Breast epithelium (tissue), 3 donors: ENCODE measurements around the gene PRKAB1.

Experiments
- POLR2AphosphoS5 ChIP-seq, 3 donors: sonication (generic); formaldehyde crosslinking; IDR thresholded peaks; one replicate each; pipeline ENCODE4 v1.6.1; 2017; ENCODE audit warnings: antibody characterized with exemption in 3 of 3
- TF ChIP-seq, protein P1 (sequence below), 3 donors: fragments of 450-650 bp; IDR thresholded peaks; one replicate each; pipeline ENCODE4 v1.5.1; 2016 to 2017; ENCODE audit warnings: antibody characterized with exemption in 3 of 3, mild to moderate bottlenecking in 3 of 3, moderate library complexity in 3 of 3

DNA sequence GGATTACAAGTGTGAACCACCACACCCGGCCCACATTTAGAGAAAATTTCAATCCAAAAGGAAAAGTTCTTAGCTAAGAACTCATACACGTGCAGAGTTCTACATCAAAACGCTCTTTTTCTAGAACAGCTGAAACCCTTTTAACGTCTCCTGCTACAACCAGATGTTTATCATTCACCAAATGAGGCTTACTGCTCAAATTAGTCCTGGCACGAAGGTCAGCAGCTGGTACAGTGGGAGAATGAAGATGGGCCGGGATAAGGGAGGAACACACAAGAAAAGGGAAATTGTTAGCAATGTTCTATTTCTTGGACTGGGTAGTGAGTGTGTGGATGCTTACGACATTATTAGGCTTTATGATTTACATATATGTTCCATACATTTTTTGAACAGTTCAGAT is 37.2 kb downstream of the PRKAB1 start:
- TF ChIP-seq, protein P1, sequence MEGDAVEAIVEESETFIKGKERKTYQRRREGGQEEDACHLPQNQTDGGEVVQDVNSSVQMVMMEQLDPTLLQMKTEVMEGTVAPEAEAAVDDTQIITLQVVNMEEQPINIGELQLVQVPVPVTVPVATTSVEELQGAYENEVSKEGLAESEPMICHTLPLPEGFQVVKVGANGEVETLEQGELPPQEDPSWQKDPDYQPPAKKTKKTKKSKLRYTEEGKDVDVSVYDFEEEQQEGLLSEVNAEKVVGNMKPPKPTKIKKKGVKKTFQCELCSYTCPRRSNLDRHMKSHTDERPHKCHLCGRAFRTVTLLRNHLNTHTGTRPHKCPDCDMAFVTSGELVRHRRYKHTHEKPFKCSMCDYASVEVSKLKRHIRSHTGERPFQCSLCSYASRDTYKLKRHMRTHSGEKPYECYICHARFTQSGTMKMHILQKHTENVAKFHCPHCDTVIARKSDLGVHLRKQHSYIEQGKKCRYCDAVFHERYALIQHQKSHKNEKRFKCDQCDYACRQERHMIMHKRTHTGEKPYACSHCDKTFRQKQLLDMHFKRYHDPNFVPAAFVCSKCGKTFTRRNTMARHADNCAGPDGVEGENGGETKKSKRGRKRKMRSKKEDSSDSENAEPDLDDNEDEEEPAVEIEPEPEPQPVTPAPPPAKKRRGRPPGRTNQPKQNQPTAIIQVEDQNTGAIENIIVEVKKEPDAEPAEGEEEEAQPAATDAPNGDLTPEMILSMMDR (IDR thresholded peaks at IDR 0.05): no peak
- TF ChIP-seq POLR2AphosphoS5 (IDR thresholded peaks at IDR 0.05): no peak
